GM23338 (cell line): ENCODE data around the gene IQCC. TPM values are rescaled to one million over a fixed set of nuclear protein-coding genes. Genes with fewer than 3 reads are reported as not detected.

Experiments
- ATAC-seq: fragments of 200-7000 bp; cut with Tn5 transposase; 3 replicates; pipeline ENCODE4 v1.9.1; 2020
- DNase-seq: peaks from one replicate; pipeline ENCODE4 v3.0.0-alpha.2; 2015; ENCODE audit warnings: low spot score
- H2AFZ ChIP-seq: fragments of 200-600 bp; sonication (generic); 2 replicates; pipeline ENCODE4 v1.8.0; 2016; ENCODE audit warnings: antibody characterized with exemption, mild to moderate bottlenecking, moderate library complexity
- H3F3A ChIP-seq: fragments of 200-600 bp; sonication (generic); replicated peaks from 2 replicates; pipeline ENCODE4 v1.8.0; 2017; ENCODE audit warnings: antibody characterized with exemption, mixed run types, low read depth
- H3K27ac ChIP-seq: fragments of 200-600 bp; sonication (generic); 2 replicates; pipeline ENCODE4 v1.6.1; 2016; ENCODE audit warnings: low read depth
- H3K27me3 ChIP-seq: fragments of 200-600 bp; sonication (generic); 2 replicates; pipeline ENCODE4 v1.8.0; 2016; ENCODE audit warnings: mild to moderate bottlenecking, mixed run types, moderate library complexity; ENCODE audit not compliant: insufficient read depth
- H3K36me3 ChIP-seq: fragments of 200-600 bp; sonication (generic); 2 replicates; pipeline ENCODE4 v1.8.0; 2016; ENCODE audit warnings: mild to moderate bottlenecking; ENCODE audit not compliant: insufficient read depth
- H3K4me1 ChIP-seq: fragments of 200-600 bp; sonication (generic); 2 replicates; pipeline ENCODE4 v1.8.0; 2016; ENCODE audit warnings: mild to moderate bottlenecking, moderate library complexity; ENCODE audit not compliant: insufficient read depth
- H3K4me2 ChIP-seq: fragments of 200-600 bp; sonication (generic); 2 replicates; pipeline ENCODE4 v1.7.1; 2017; ENCODE audit warnings: mixed run types
- H3K4me3 ChIP-seq: fragments of 200-600 bp; sonication (generic); 2 replicates; pipeline ENCODE4 v1.6.1; 2016; ENCODE audit warnings: mixed run types
- H3K79me2 ChIP-seq: fragments of 200-600 bp; sonication (generic); replicated peaks from 2 replicates; pipeline ENCODE4 v1.8.0; 2017; ENCODE audit warnings: mild to moderate bottlenecking; ENCODE audit not compliant: insufficient read depth
- H3K9me2 ChIP-seq: fragments of 200-600 bp; sonication (generic); 2 replicates; pipeline ENCODE4 v1.8.0; 2017; ENCODE audit not compliant: insufficient read depth
- H4K20me1 ChIP-seq: fragments of 200-600 bp; sonication (generic); replicated peaks from 2 replicates; pipeline ENCODE4 v1.8.0; 2017; ENCODE audit warnings: mild to moderate bottlenecking; ENCODE audit not compliant: insufficient read depth
- H3K27ac Mint-ChIP-seq: 2 replicates; pipeline ENCODE4 v1.8.0; 2020; ENCODE audit warnings: inconsistent platforms, mild to moderate bottlenecking, moderate library complexity, mixed read lengths
- H3K27me3 Mint-ChIP-seq: 3 replicates; pipeline ENCODE4 v1.8.0; 2022; ENCODE audit warnings: low read depth, mild to moderate bottlenecking, moderate library complexity, mixed read lengths, inconsistent platforms; ENCODE audit not compliant: insufficient read depth, poor library complexity
- H3K36me3 Mint-ChIP-seq: 3 replicates; pipeline ENCODE4 v1.8.0; 2021; ENCODE audit warnings: low read depth, mild to moderate bottlenecking, inconsistent platforms, moderate library complexity, mixed read lengths
- H3K4me1 Mint-ChIP-seq: 3 replicates; pipeline ENCODE4 v1.8.0; 2020; ENCODE audit warnings: mild to moderate bottlenecking, inconsistent platforms, mixed read lengths
- H3K4me3 Mint-ChIP-seq: 3 replicates; pipeline ENCODE4 v1.8.0; 2021; ENCODE audit warnings: moderate library complexity, mild to moderate bottlenecking, inconsistent platforms, mixed read lengths
- H3K9me3 Mint-ChIP-seq: 3 replicates; pipeline ENCODE4 v1.8.0; 2020; ENCODE audit warnings: moderate library complexity, mild to moderate bottlenecking, inconsistent platforms, mixed read lengths
- CREB1 ChIP-seq: fragments of 250-450 bp; sonication (Bioruptor Pico); IDR thresholded peaks from 2 replicates; pipeline ENCODE4 v1.5.0; 2020; ENCODE audit warnings: low read depth, mild to moderate bottlenecking, moderate library complexity
- CTCF ChIP-seq, 2 experiments: fragments of 200-600 bp in 1 of 2; sonication (generic) in 1 of 2; conservative IDR thresholded peaks; 2 replicates each; pipeline versions ENCODE4 v1.5.1 to v1.6.1; 2016 to 2017; ENCODE audit warnings: antibody characterized with exemption in 2 of 2, low read depth in 2 of 2, mild to moderate bottlenecking in 2 of 2, moderate library complexity in 1 of 2
- ETS1 ChIP-seq: IDR thresholded peaks from 2 replicates; pipeline ENCODE4 v1.6.1; 2016; ENCODE audit warnings: antibody characterized with exemption
- EZH2 ChIP-seq: fragments of 200-600 bp; sonication (generic); IDR thresholded peaks from one replicate; pipeline ENCODE4 v1.8.0; 2017; ENCODE audit warnings: antibody characterized with exemption, mild to moderate bottlenecking, low read depth; ENCODE audit not compliant: unreplicated experiment
- EZH2phosphoT487 ChIP-seq: fragments of 200-600 bp; sonication (generic); IDR thresholded peaks from one replicate; pipeline ENCODE4 v1.8.1; 2018; ENCODE audit warnings: antibody characterized with exemption; ENCODE audit not compliant: unreplicated experiment
- JUNB ChIP-seq: IDR thresholded peaks from one replicate; pipeline ENCODE4 v1.6.1; 2016; ENCODE audit warnings: antibody characterized with exemption; ENCODE audit not compliant: unreplicated experiment
- NANOG ChIP-seq: IDR thresholded peaks from 2 replicates; pipeline ENCODE4 v1.6.1; 2016; ENCODE audit warnings: antibody characterized with exemption, borderline replicate concordance
- POLR2AphosphoS5 ChIP-seq: IDR thresholded peaks from 2 replicates; pipeline ENCODE4 v1.6.1; 2016; ENCODE audit warnings: antibody characterized with exemption, low read depth
- STAT1 ChIP-seq: IDR thresholded peaks from one replicate; pipeline ENCODE4 v1.6.1; 2016; ENCODE audit warnings: antibody characterized with exemption; ENCODE audit not compliant: unreplicated experiment
- ZNF114 ChIP-seq: fragments of 250-450 bp; sonication (Bioruptor Pico); IDR thresholded peaks from 2 replicates; pipeline ENCODE4 v1.5.0; 2020; ENCODE audit warnings: mild to moderate bottlenecking, moderate library complexity
- ZNF331 ChIP-seq: fragments of 250-450 bp; sonication (Bioruptor Pico); IDR thresholded peaks from 2 replicates; pipeline ENCODE4 v1.5.0; 2020; ENCODE audit warnings: low read depth, mild to moderate bottlenecking, moderate library complexity
- polyA plus RNA-seq: library from polyadenylated mRNA; unstranded; fragments of >200 nt; fragmentation: Nextera tagmentation; extraction: Ambion mirVana; gene quantifications from 2 replicates; pipeline ENCODE4 v1.2.1, GENCODE V29; 2016
- total RNA-seq: library from RNA; depleted of rRNA; stranded (reverse); fragments of >200 nt; shearing (Covaris generic); gene quantifications from 2 replicates; pipeline ENCODE4 v1.2.3, GENCODE V29; 2014

IQCC gene
- total and polyA plus RNA-seq, 2 experiments from 2014 or later: 1.7 to 3.5 TPM

GRCh38 chr1:32186077-32186476, 19.4 kb upstream of the IQCC start (continued):
- no peak for TF ChIP-seq NANOG
- TF ChIP-seq CREB1 (CRISPR knock-in tag): no peak
- no peak for TF ChIP-seq POLR2AphosphoS5

GRCh38 chr1:32186491-32186890, 19.0 kb upstream of the IQCC start:
- Histone ChIP-seq H3K4me1 (peaks cover 4% of the 10 kb centered on the region), H3K27ac (peak overlapping the region; percentile 61), H3F3A (peaks cover 5% of the 10 kb centered on the region), H3K4me3 (no peak overlapping the region), H3K36me3 (peaks cover 60% of the 10 kb centered on the region), H3K4me2 (no peak overlapping the region), H3K27me3 (no peaks in the 10 kb centered on the region), H3K79me2 (peaks cover 55% of the 10 kb centered on the region), H4K20me1 (peaks cover 42% of the 10 kb centered on the region), H2AFZ (no peak overlapping the region), H3K9me2 (no peaks in the 10 kb centered on the region)
- Mint-ChIP-seq H3K36me3 (peaks cover 92% of the 10 kb centered on the region), H3K4me3 (no peak overlapping the region), H3K9me3 (no peaks in the 10 kb centered on the region), H3K27ac (peak overlapping the region; percentile 95), H3K27me3 (peaks cover 5% of the 10 kb centered on the region), H3K4me1 (peaks cover 15% of the 10 kb centered on the region)
- ATAC-seq (no peak), DNase-seq (no peak)
- TF ChIP-seq CREB1 (CRISPR knock-in tag) (no peak), EZH2phosphoT487 (no peak), EZH2 (no peak), JUNB (no peak), CTCF (conservative IDR thresholded peaks at IDR 0.05; ENCODE audit: low read depth in 2 of 2) (no peak), POLR2AphosphoS5 (no peak), STAT1 (no peak), ZNF331 (CRISPR knock-in tag) (no peak), ETS1 (no peak), NANOG (no peak), ZNF114 (CRISPR knock-in tag) (no peak)

- Histone ChIP-seq H3K79me2 (peaks cover 41% of the 10 kb centered on the region), H3K27me3 (no peaks in the 10 kb centered on the region), H3K4me3 (no peak overlapping the region), H2AFZ (no peak overlapping the region), H4K20me1 (peaks cover 30% of the 10 kb centered on the region), H3K27ac (no peak overlapping the region), H3K9me2 (no peaks in the 10 kb centered on the region), H3F3A (peaks cover 5% of the 10 kb centered on the region), H3K36me3 (peaks cover 63% of the 10 kb centered on the region), H3K4me2 (no peak overlapping the region), H3K4me1 (no peaks in the 10 kb centered on the region)
- Mint-ChIP-seq H3K4me3 (no peak overlapping the region), H3K27ac (no peak overlapping the region), H3K27me3 (peaks cover 2% of the 10 kb centered on the region), H3K36me3 (peaks cover 92% of the 10 kb centered on the region), H3K4me1 (peaks cover 13% of the 10 kb centered on the region), H3K9me3 (no peaks in the 10 kb centered on the region)
- no peak for ATAC-seq
- TF ChIP-seq CTCF (conservative IDR thresholded peaks at IDR 0.05; ENCODE audit: low read depth in 2 of 2) (no peak), CREB1 (CRISPR knock-in tag) (no peak), EZH2 (no peak)
- no peak for DNase-seq
Observed at GRCh38 chr1:32187850-32188249, 17.6 kb upstream of the IQCC start.
